Measurements from ENCODE around the gene LRRN2. TPM values are rescaled to one million over a fixed set of nuclear protein-coding genes. Genes with fewer than 3 reads are reported as not detected.
"Not testable (repeated sequence)": the region's sequence is repeated elsewhere in the genome, so short reads cannot be mapped to it uniquely, and the experiment has no call there.

The LRRN2 gene
- total RNA-seq, 1 donor from 2014 or later: 0.20 TPM

DNA sequence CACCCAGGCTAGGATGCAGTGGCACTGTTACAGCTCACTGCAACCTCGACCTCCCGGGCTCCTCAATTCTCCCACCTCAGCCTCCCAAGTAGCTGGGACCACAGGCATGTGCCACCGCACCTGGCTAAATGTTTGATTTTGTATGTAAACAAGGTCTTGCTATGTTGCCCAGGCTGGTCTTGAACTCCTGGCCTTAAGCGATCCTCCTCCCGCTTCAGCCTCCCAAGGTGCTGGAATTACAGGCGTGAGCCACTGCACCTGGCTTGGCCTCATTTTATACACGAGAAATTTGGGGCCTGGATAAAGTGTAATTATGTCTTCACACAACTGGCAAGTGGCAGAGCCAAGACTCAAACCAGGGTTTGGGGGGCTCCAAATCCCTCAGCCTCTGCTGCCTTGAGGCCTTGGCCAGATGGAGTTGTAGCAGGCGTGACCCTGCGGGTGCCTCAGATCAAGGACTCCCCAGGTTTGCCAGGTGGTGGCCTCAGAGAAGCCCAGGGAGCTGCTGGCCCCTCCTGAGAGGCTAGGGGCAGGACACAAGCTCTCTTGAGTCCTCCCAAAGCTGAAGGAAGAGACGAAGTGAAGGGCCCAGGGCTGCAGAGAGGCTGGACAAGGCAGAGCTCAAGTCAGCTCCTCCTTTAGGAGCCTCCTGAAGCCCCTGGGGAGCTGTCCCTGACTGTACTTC, 107.6 kb downstream of the LRRN2 start:
- intact Hi-C loops (cut with micrococcal nuclease): loop anchor here (1.0 kb wide), 1 partner anchor 229 kb away; no protein-coding TSS in a partner anchor

DNA sequence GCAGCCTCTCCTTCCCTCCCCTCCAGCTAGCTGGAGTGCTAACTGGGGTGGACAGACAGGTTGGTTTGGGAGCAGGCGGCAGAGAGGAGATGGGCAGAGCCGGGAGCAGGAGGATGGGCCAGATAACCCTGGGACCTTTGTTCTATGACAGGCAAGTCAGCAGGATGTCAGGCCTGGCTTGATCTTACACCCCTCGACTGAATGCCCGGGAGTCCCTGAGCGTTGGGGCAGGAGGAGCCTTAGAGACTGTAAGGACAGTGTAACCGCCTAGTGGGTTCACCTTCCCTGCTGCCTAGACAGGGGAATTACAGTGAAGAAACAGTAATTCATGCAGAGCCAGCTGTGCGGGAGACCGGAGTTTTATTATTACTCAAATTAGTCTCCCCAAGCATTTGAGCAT, 109.1 kb downstream of the LRRN2 start:
- intact Hi-C loops (cut with micrococcal nuclease): no loop called here

DNA sequence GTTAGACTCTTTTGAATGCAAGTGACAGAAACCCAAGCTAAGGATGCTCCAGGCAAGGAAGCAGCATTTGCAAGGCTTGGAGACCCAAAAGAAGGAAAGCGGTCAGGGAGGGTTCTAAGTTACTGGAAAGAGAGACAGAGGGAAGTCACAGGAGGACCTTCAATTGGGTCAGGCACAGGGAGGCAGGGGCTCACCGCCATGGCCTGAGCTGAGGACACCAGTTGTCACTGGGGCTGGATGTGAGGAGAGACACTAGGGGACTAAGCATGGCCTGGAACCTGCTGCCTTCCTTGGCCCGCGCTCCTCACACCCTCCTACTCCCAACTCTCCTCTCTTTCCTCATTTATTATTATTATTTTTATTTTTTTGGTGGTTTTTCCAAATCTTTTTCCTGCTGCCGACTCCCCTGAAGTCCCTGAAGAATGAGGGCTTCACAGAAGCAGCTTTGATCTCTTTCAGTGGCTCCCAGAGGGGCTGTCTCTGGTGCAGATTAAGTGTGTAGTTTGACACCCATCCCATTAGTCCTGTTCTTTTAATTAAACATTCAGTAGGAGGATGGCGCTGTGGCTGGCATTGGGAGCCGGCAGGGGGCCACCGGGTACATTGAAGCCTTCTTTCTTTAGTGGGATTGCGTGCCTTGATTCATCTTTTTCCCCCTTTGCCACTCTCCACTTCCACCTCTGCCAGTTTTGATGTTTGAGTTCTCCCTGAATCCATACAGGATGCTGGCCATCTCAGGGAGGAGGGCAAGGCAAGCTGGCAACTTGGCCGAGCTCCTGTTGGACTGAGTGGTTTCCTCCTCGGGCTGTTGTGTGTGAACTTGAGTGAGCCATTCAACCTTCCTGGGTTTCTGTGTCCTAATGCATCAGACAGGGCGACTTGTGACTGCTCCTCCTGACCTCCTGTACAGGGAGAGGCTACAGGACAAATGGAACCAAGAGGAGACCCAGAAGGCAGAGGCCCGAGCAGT, 110.0 kb downstream of the LRRN2 start:
- intact Hi-C loops (cut with micrococcal nuclease): no loop called here

DNA sequence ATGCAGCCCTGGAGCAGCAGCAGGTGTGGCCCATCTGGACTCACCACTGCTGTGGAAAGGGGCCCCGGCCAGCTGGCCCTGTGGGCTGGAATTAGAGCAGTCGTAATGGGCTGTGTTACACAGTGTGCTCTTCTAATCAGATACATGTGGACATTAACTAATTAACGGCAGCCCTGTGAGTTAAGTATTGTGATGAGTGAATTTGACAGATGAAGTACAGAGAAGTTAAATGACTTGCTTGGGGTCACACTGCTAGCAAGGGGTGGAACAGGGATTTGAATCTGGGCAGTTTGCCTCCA, 110.7 kb downstream of the LRRN2 start:
- intact Hi-C loops (cut with micrococcal nuclease): no loop called here

DNA sequence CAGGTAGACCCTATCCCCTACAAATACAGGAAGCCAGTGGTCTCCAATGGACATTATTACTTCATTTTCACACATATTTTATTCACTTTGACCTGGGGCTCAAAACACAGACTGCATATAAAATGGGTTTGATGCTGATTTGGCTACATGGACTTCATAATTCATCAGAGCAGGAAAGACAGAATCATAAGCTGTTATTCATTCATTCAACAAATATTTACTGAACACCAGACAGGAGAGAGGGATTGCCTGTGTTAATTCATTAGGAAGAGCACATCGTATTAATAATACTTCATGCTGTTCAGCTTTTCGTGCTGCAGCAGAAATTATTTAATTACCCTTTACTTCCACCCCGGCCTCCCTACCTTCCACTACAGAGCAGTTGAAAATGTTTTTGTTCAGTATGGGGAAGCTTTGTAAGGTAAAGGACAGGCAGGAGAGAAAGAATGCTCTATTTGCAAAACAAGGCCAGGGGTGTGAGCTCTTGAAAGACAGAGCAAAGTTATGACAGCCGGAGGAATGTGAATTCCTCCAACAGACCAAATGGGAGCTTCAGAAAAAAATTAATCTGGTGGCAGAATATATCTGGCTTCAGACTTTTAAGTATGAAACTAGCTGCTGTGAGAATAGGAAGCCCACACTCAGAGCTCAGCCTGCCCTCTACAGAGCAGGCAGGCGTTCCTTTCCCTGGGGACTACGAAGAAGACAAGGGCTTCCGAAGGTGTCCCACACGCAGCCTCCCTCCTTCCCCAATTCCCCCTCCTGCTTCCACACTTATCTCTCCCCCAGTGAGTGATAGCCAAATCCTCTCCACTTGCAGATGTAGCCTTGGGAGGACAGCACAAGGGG, 111.3 kb downstream of the LRRN2 start:
- intact Hi-C loops (cut with micrococcal nuclease): no loop called here

DNA sequence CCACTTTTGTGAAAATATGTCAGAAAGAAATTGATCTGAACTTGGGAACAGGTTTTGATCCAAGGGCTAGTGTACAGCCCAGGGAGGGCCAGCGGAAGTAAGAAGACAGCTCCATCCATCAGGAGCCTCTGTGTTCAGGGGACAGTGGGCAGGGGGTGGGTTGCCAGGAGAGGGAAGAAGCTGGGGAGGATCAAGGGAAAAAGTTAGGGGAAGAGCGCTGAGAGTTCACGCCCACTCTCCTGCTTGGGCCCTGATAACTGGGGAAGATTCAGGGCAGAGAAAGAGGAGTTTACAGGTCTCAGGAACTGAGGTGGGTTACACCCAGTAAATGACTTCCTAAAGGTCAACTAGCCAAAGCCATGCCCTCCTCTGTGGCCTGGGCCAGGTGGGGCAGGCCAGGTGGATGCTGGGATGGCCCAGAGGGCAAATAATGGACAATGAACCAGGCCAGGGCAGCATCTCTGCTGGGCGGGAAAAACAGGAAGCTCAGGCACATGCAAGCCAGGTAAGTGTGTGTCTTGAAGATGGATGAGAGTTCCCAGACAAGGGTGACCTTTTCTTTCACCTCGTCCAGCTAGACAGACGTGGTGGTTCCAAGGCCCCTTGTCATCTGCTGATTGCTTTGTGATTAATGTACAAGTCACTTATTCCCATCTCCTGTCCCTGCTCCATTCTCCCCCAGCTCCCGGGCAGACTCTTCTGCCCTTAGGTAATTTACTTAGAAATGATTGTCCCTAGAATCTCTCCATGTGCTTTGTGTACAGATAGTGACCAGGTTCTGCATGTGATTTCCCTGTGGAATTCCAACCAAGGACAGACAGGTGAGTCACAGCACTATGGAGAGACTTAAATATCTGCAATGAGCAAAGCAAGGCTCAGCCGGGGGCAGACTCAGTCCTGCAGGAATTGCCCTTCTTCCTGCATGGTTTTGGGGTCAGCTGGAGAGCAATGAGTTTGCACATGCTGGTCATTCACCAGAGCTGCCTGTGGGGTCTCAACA, 112.3 kb downstream of the LRRN2 start:
- intact Hi-C loops (cut with micrococcal nuclease): no loop called here

DNA sequence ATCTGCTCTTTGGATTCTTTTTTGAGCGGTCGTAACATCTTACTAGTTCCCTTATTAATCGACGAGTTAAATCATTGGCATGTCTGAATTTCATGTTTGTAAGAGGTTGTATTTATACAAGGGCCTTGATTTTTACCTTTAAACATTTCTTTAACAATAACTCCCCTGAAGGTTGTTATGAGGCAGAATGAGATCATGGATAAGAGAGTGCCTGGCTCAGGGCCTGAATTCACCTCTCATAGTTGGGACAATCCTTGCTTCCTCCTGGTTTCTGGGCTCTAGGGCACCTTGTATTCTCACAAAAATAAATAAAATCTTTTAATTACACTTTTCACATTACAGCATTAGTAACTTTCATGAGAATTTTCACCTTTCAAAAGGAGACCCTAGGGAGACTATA, 113.9 kb downstream of the LRRN2 start:
- intact Hi-C loops (cut with micrococcal nuclease): no loop called here

DNA sequence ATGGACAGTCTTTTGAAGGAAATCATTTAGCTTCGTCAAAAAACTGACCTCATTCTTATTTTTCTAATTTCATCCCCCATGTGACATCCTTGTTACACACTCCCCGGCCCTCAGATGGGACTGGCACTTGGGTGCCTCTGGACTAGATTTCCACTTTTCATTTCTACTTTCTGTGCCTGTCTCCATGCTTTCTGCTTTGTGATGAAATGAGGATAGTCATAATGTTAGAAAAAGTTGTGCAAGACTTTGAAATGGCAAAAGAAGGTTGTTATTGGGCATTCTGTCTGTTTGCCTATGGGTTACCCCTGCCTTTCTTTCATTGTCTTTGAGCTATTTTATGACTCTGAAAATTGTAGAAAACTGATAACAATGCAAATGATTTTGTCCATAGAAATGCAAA, 114.4 kb downstream of the LRRN2 start:
- intact Hi-C loops (cut with micrococcal nuclease): no loop called here

DNA sequence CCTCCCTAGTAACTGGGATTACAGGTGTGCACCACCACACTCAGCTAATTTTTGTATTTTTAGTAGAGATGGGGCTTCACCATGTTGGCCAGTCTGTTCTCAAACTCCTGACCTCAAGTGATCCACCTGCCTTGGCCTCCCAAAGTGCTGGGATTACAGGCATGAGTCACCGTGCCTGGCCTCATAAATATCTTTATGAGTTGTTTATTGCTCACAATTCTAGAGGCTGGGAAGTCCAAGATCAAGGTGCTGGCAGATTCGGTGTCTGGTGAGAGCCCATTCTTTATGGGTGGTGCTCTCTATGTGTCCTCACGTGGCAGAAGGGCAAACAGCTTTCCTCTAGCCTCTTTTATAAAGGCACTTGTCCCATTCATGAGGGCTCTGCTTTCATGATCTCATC, 115.5 kb downstream of the LRRN2 start:
- intact Hi-C loops (cut with micrococcal nuclease): not testable (repeated sequence)

DNA sequence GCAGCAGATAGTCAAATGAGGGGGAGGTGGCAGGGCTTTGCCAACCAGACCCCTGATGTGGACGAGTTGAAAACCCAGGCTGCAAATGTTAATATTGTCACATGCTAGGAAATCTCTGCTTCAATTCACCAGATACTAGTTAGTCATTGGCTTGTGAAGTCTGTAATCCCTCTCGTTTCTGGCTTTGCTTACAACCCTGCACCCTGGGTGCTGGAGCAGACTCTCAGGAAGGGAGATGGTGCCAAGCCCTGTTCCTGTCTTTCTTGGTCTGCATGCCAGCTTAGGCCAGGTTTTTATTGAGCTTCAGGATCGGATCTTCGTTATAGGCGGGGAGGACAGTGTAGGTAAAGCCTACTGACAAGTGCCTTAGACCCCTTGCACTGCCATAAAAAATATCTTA, 116.1 kb downstream of the LRRN2 start:
- intact Hi-C loops (cut with micrococcal nuclease): loop anchor here (5.0 to 10.0 kb wide), 2 partner anchors 115 to 122 kb away; partner anchors contain the start of gene LRRN2

DNA sequence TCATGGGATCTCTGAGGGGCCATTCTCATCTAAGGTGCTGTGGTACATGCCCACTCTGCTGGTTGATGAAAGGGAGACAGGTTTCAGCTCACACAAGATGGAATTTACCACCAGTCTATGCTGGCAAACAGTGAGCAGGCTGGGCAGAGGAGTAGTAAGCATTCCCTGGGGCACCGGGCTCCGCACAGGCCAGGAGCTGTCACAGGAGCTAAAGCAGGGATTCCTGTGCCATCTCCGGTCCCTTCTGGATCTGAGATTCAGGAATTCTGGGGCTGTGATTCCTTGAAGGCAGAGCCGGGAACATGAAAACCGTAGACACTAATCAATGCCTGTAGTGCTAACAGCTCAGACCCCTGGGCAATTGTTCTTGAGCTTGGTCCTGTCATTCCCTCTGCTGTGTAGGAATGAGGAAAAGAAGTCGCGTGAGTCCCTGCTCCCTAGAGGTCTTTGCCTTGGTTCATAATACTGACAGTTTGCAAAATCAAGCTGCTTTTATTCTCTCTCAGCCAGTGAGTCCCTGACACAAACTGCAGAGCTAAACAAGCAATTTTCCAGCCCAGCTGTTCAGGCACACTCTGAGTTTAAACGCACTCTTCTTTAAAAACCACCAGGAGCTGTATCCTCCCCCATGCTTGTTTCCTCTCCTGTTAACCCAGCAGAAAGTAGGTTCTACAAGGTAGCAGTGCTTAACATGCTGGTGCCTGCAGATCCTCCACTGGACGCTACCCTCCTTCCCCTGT, 116.8 kb downstream of the LRRN2 start:
- intact Hi-C loops (cut with micrococcal nuclease): loop anchor here (5.0 to 10.0 kb wide), 2 partner anchors 116 to 121 kb away; partner anchors contain the start of gene LRRN2

Other genes with a start within 250 kb of the LRRN2 start
- gene PIK3C2B, start 190.9 kb downstream of the LRRN2 start, total RNA-seq: 34.0 and 34.8 TPM in 2 replicates
- gene MDM4, start 169.3 kb downstream of the LRRN2 start, total RNA-seq: 86.3 and 90.2 TPM in 2 replicates
- gene NFASC, start 185.1 kb upstream of the LRRN2 start, total RNA-seq: 0.12 and 0.20 TPM in 2 replicates